Measurements from ENCODE around the gene DLG2.

DNA sequence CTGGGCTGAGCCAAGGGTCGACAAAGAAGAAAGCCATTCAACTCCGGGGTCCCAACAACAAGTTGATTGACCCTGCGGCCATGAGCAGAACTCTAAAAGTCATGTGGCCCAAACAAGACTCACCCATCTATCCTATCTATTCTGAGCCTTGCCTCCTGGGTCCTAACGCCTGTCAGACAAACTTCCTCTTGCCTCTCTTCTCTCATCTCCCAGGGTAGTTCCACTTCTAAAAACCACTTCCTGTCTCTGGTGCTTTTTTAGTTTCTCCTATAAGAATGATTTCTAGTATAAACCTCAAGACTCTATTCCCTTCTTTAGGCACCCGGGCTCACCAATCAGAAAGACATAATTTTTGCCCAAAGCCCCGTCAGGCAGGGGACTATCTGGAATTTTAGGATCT is 530.2 kb downstream of the DLG2 start:
- TF ChIP-seq, protein P1, sequence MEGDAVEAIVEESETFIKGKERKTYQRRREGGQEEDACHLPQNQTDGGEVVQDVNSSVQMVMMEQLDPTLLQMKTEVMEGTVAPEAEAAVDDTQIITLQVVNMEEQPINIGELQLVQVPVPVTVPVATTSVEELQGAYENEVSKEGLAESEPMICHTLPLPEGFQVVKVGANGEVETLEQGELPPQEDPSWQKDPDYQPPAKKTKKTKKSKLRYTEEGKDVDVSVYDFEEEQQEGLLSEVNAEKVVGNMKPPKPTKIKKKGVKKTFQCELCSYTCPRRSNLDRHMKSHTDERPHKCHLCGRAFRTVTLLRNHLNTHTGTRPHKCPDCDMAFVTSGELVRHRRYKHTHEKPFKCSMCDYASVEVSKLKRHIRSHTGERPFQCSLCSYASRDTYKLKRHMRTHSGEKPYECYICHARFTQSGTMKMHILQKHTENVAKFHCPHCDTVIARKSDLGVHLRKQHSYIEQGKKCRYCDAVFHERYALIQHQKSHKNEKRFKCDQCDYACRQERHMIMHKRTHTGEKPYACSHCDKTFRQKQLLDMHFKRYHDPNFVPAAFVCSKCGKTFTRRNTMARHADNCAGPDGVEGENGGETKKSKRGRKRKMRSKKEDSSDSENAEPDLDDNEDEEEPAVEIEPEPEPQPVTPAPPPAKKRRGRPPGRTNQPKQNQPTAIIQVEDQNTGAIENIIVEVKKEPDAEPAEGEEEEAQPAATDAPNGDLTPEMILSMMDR (IDR thresholded peaks at IDR 0.05; ENCODE audit: low read depth, low read length), result no peak
- TF ChIP-seq EZH2phosphoT487 (IDR thresholded peaks at IDR 0.05; ENCODE audit: low read depth), result no peak
